Activated effector memory CD4-positive, alpha-beta T cell treated with anti-CD3 and anti-CD28 coated beads, Interleukin-2, amount 50 U/mL, for 16 hours (primary cell): ENCODE data around the gene CARMIL1.

Experiments
- DNase-seq: peaks from one replicate; pipeline ENCODE4 v3.0.0-alpha.2; 2020

Gene CARMIL1

DNA sequence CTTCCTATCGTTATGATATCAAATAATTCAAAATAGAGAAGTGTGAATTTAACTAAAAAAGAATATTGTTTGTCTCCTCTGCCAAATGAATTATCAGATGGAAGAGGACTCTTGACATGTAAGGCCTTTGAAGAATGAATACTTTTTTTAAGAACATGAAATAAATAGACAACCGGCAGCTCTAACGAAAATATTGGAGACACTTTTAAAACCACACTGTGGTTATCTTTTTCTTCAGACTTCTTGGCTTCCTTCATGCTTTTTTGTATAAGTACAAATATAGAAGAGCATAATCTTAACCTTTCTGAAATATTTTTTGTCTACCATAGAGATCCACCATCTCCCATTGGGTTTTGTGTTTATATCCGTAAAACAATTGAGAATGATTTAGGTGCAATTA lies 257.6 kb downstream of the CARMIL1 start:
- no peak for DNase-seq

DNA sequence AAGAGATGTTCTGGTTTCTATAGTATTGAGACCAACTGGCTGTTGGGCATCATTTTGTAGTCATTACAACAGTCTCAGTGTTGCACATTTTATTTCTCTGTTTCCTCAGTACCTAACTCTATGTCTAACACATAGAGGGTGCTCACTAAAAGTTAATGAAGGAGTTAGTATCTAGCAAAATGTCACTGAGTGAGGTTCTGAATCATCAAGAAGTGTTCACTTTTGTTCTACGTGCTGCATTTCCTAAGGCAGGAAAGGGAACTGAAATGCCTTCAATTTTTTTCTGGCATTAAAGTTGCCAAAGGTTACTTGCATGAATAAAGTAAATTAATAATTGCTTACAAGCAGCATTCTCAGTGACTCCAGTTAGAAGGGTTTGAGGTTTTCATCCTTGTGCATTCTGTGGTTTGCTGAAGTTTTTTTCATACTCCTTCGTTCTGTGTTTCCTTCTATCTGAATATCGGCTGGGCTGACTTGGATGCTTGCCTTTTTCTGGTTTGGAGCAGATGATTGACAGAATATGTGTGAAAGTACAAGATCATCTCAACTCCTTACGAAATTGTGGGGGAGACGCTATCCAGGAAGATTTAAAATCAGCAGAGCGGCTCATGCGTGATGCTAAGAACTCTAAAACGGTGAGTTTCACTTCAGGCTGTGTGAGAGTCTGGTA lies 258.3 kb downstream of the CARMIL1 start:
- DNase-seq, result no peak

DNA sequence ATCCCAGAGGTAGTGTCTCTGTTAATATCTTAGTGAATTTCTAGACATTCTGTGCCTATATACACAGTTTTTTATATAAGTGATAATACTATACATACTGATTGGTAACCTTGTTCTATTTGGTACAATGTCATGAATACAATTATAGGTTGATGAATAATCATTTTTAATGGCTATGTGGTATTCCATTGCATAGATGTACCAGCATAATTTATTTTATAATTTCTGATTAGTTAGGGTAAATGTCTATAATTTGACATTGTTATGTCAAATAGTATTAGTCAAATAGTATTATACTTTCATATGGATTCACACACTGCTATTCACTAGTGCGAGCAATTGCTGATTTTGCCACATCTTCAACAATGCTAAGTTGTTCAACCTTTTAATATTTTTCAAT lies 262.1 kb downstream of the CARMIL1 start:
- DNase-seq, result no peak

DNA sequence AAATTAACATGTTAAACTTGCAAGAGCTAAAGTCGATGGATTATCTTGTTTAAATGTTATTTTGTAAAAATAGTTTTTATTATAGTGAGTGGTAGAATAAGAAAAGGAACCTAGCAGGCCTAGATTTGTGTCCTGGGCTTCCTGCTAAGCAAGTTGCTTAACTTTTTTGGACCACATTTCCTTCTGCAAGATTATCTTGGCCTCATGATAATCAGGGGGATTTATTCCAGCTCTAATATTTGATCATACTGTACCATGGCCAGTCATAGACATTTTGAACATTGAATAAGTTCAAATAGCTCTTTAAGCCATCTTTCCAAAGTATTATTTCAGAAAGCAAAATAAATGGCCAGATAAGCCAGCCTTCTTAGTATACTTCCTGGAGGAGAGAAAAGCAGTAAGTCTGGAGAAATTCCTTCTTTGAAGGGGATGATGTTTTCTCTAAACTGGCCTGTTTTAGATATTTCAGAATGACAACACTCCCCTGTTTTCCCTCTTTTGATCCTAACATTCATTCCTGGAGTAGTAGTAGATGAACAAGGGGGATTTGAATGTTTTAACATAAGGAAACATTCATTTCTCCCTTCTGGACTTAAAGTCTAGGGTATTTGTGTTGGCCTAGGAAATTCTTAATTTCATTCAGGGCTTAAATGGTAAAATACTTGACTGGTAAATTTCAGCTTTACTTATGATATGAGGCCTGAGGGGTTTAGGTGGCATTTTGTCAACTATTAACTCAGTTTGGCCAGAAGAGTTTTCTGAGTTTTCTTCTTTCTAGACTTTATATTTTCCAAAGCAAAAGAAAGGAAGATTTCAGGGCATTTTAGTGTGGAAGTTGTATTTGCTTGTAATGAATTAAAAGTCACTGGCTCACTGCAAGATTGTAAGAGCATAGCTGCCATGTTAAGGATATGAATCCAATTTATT lies 264.1 kb downstream of the CARMIL1 start:
- DNase-seq, result no peak

DNA sequence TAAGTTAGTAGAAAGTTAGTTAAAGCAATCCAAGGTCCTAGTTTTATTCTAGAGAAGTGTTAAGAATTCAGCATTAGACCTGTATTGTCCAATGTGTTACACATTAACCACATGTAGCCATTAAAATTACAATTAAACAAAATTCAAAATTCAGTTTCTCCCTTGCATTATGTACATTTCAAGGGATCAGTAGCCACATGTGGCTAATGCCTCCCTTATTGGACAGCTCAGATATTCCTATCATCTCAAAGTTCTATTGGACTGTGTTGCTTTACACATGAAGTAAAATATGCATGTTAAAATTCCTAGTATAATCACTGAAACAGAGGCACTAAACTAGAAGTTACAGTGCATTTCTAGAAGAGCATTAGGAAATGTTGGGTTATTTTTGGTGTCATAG lies 265.7 kb downstream of the CARMIL1 start:
- DNase-seq, result no peak

DNA sequence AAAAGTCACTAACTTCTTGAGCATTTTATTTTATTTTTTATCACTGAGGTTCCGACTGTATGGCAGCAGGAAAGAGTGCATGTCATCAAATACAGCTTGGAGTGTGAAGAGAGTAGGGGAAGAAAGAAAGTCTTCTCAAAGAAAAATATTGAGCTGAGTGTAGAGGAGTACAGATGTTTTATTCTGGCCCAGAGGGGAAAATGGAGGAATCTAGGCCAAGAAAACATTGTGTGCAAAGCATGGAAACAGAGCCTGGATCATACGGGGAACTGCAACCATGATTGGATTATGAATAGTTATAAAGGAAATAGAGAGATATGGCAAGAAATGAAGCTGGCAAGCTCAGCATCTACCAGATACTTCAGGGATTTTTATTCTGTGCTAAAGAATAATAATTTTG lies 268.6 kb downstream of the CARMIL1 start:
- no peak for DNase-seq

DNA sequence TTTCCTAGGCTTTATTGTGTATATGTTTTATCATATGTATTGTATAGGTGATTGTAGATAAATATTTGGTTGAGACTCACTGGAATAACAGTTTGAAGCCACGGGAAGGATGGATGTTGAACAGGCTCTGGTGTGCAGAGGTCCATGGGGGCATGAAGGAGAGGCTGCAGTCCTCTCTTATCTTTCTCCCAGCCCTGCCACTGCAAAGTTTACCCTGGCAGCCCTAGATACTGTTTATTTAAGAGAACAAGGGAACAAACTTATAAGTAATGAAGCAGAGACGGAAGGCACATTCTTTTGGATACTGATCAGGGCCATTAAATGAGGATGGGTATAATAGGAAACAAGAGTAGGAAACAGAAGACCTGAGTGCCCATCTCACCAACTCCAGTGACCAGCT lies 269.3 kb downstream of the CARMIL1 start:
- no peak for DNase-seq

DNA sequence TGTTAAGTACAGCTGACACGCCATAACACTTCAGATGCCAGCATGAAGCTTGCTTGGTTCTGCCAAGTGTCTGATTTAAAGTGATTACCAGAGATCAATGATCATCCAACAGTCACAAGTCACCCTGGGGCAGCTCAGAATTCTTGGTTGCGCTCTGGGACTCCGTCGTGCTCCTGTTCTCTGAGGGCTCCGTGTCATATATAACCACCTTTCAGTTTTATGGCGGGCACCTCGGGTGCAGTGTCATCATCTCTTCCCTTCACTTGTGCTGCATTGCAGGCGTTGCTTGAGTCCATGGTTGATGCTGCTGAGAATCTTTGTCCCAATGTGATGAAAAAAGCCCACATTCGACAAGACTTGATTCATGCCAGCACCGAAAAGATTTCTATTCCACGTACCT lies 271.5 kb downstream of the CARMIL1 start:
- DNase-seq, result no peak

DNA sequence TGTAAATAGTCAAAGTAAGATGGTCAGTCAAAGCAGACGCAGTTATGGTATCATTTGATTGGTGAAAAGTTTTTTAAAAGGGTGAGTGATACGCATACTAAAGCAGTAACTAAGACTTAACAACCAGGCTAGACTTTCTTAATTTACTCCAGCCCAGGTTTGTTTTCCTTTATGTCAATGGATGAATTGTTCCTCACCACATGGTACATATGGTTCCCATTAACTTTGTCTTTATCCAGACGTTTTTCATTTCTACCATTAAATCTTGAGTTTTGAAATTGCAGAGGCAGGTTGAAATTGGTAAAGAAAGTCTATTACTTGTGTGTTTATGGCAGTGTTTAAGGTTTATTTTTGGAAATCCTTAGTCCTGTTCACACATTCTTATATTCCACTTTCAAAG lies 274.3 kb downstream of the CARMIL1 start:
- no peak for DNase-seq

DNA sequence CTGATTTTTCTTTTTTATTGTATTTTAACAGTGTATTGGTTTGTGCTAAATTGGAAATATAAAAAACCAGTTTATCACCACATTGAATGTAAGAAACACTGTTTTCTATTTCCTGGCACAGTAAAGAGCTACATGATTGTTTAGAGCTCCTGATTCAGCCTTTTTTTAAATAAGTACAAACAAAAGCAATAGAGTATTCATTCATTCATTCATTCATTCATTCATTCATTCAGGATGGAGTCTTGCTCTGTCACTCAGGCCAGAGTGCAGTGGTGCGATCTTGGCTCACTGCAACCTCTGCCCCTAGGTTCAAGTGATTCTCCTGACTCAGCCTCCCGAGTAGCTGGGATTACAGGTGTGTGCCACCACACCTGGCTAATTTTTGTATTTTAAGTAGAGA lies 276.0 kb downstream of the CARMIL1 start:
- DNase-seq, result no peak

DNA sequence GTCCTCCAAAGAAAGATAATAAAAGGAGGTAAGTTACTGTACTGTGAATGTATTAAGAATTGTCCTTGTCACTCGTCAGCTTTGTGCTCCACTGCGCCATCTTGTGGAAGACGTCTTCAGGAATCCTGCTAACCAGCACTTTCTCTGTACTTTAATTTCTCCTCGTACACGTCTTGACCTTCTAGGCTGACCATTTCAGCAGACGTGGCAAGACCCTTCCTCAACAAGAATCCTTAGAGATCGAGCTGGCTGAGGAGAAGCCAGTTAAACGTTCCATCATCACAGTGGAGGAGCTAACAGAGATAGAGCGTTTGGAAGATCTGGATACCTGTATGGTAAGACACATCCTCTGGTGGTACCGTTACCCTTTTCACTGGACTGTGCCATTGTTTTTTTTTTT lies 277.3 kb downstream of the CARMIL1 start:
- peak; percentile 88 for DNase-seq

DNA sequence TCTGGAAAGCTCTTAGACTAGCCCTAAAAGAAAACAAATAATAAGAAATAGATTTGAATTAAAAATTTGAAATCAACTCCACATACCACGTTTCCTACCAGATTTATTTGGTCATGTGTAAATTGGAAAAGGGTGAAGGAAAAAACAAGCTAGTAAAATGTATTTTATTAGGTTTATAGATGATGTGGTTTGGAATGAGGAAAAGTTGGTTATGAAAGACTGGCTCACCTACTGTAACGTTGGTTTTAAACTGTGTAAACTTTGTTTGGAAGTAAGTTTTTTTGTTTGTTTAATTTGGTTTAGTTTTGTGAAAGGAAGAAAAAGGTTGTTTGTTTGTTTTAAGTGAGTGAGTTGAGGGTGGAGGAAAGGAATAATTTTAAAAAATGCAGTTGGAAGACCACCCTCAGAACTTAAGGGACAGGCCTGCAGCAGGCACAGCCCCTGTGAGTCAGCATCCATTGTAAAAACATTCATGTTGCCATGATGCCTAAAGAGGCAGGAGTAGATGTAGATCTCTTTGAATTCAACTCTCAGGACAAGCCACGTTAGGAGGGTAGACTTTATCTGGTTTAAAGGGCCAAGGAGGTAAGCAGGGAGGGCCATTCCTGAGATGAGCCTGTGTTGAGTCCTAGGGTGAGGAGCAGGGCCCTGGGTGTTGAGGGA lies 279.1 kb downstream of the CARMIL1 start:
- no peak for DNase-seq

DNA sequence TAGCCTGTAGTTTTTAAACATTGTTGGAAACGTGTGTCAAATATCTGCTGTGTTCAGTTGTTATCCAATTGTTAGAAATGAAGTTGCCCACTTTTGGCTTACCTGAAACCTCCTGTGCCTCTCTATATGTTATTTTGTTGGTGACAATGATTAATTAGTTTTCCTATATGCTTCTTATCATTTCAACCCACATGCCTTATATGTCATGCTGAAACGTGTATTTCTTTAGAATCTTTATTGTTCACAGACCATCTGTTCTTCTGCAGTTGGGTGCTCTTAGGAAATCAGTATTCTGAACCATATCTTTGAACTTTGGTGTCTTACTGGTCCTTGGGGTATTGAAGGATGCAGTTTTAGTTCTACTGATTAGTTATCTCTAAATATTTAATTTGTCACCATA lies 281.7 kb downstream of the CARMIL1 start:
- DNase-seq, result no peak

DNA sequence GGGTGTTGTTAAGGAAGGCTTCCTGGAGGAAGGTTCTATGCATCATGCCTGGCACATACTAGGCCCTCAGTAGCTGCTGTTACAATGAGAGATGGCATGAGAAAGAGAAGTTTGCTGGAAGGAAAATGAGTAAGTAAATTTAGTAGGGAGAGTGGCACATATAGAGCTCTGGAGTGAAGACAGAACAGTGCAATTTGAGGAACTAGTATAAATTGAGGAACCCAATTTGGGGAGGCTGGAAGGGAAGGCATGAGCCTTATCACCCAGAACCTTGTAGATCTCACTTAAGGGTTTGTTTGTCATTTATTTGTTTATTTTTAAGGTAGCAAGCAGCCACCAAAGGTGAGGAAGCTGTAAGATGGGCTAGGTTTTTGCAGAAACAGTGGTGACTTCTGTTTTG lies 285.8 kb downstream of the CARMIL1 start:
- DNase-seq, result no peak

DNA sequence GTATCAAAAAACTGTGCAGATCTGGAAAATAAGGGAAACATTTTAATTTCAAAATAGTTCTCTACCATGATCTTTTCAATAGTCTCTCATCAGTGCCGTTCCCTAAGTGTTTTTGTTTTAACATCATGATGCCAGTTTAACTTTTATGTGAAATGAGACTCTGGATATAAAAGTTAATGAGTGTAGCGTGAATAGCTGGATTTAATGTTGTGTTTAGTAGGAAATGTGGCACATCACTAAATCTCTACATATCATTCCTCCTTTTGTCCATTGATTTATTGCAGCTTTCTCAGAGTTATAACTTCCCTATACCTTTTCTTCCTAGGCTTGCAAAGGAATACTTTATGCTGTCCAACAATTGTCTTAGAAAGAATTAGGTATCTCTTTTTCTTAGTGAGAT lies 291.4 kb downstream of the CARMIL1 start:
- DNase-seq, result no peak

DNA sequence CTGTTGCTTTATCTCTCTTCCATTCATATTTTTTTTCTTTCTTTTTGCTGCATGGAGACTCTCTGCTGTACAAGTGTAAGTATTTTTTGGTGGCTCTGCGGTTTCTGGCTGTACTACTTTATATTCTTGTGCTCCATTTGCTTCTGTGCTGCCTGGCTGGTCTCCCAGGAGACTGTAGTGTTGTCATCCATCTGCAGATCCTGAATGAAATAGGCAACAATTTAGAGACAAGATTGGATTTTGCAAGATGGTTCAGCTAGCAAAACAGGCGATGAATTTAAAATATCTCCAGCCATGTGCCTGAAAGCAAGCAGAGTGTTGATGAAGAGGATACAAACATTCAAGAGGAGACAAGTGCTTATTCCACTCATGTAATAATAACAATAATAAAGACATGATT lies 297.7 kb downstream of the CARMIL1 start:
- no peak for DNase-seq

DNA sequence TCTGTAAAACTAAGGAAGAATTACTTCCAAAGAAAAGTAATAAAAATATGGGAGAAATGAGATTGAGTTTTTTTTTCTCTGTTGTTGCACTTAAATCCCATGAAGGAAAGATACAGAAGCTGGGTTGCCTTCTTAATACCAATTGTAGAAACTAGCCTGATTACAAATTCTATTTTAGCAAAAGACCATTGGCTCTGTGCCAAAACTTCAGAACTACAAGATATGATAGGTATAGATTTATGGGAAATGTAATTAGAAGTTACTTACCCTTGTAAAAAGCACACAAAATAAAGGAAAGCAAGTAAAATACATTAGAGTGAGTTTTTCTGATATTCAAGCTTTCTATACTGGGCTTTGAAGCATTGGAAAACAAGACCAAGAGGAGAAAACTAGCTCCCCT lies 299.4 kb downstream of the CARMIL1 start:
- no peak for DNase-seq

DNA sequence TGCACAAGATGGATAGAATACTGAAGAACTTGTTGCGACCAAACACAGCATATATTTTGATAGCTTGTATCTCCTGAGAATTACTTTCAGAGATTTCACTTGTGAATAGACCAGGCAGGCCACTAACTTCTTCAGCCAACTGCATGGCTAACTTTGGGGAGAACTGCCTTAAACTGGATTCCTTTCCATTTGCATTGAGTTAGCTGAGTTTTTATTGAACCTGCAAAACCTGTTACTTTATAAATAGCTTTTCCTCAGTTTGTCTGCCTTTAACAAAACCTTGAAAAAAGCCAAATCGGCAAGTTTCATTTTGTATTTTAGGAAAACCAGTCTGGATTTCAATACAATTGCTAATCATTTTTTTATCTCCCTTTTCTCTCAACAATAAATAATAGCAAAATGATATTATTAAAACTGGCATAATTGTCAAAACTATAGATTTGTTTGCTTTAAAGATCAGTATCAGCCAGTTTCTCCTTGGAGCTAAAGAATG lies 300.3 kb downstream of the CARMIL1 start:
- DNase-seq, result no peak

DNA sequence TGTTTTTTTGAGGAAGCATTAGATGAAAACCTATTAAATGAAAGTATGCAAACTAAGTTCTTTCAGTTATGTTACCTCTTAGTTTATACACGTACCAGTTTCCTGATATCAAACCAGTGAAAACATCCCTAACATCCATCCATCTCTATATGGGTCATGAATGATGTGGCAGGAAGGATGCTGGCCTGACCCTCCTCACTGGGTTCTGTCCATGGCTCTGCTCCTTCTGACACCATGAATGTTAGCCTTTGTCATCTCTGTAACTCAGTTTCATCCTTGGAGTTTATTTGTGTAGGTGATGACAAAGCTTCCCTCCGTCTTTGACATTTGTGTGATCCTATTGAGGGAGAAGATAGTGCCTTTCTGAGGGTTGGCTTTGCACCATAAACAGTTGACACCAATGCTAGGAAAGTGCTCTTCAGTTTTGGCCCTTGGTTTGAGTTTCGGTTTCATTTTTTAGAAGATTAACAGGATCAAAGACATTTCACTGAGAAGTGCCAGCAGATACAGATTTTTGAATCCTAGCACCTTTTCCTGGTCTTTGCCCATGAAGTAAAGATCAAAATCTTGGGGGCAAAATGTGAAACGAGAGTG lies 300.8 kb downstream of the CARMIL1 start:
- DNase-seq, result no peak

DNA sequence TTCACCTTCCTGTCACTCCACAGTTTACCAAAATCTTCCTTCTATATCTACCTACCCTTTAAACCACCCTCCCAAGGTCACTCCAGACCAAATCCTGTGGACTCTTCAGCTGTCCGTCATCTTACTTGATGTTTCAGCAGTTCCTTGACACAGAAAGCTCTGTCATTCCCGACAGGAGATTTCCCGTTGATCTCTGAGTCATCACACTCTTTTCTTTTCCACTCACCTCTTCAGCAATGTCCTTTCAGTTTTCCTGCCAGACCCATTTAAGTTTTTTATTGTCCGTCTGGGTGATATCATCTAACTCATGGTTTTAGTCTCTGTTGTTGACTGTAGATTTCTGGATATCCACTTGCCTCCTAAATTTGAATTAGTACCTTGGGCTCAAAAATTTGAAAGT lies 302.9 kb downstream of the CARMIL1 start:
- no peak for DNase-seq

DNA sequence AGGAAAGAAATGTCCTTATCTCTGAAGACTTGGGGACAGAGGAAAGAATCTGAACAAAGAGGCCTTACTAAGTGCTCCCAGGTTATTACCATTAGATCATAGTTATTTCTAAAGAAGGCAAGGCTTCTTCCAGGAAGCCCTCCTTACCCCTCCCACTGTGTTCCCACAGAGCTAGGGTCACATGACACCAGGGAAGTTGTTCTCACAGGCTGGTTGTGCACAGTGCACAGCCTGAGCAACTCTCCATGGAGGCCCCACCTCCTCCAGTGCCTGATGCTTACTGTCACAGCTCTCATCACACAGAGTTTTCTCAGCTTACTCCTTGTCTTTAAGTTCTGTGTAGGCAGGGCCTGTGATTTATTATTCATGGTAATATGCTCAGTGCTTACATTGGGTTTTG lies 303.9 kb downstream of the CARMIL1 start:
- DNase-seq, result no peak

DNA sequence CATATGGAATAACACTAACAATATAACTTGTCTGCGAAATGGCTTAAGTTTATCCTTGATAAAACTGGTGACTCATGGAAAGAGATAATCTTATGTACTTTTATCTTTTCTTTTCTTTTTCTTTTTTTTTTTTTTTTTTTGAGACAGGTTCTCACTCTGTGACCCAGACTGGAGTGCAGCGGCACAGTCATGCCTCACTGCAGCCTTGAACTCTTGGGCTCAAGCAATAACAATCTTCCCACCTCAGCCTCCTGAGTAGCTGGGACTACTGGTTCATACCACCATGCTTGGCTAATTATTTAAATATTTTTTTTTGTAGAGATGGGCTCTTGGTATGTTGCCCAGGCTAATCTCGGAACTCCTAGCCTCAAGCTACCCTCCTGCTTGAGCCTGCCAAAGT lies 304.7 kb downstream of the CARMIL1 start:
- DNase-seq, result no peak

DNA sequence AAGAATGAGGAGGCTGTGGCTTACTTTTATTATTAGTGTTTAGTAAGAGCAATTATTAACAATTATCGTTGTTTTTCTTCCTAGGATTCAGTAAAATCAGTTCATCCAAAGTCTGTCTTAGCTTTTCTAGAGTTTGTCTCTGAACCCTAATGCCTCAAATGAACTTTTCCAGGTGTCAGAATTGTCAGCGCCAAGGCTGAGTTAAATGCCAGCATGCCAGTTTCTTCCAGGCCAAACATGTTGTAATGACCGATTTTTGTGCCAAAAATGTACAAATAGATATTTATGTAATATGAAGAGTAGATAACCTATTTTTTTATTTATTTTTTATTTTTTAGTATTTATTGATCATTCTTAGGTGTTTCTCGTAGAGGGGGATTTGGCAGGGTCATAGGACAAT lies 306.1 kb downstream of the CARMIL1 start:
- DNase-seq, result no peak
